HepG2 (cell line): ENCODE measurements around the gene RCN1. TPM values are rescaled to one million over a fixed set of nuclear protein-coding genes. Genes with fewer than 3 reads are reported as not detected.

ENCODE experiments used
- ATAC-seq: fragments of 200-7000 bp; cut with Tn5 transposase; 3 replicates; pipeline ENCODE4 v1.9.1; 2020; ENCODE audit warnings: mild to moderate bottlenecking, moderate library complexity
- Bru-seq: library from RNA; stranded (reverse); fragments of 400-500 nt; gene quantifications from one replicate; lab custom pipeline; 2021; lab: Mats Ljungman, UMichigan
- BruChase-seq, 2 experiments: library from RNA; stranded (reverse); fragments of 400-500 nt; gene quantifications; one replicate each; lab custom pipeline; 2021; lab: Mats Ljungman, UMichigan
- BruUV-seq: library from RNA; stranded (reverse); fragments of 400-500 nt; replicated peaks from 2 replicates; lab custom pipeline; 2021; lab: Mats Ljungman, UMichigan
- CTCF ChIA-PET: fragments of 300-600 bp; formaldehyde crosslinking; extraction: SDS; loops from one replicate; lab custom pipeline; 2021; ENCODE audit warnings: low total read pairs, inconsistent platforms, low intra/inter-chr PET ratio; lab: Yijun Ruan, JAX
- POLR2A ChIA-PET: fragments of 350-600 bp; sonication (Branson Sonifier 250); formaldehyde crosslinking; loops from one replicate; lab custom pipeline; 2020; ENCODE audit warnings: antibody characterized with exemption, inconsistent platforms; lab: Yijun Ruan, JAX
- DNase-seq: peaks from one replicate; pipeline ENCODE4 v3.0.0-alpha.2; 2015; ENCODE audit warnings: low spot score
- FAIRE-seq: peaks from 3 replicates; lab custom pipeline; 2011; peaks lifted over from hg19 to GRCh38; lab: Jason Lieb, UNC
- H2AFZ ChIP-seq: one replicate; pipeline ENCODE4 v1.6.1; 2011; ENCODE audit warnings: low read length, inconsistent platforms
- H3K27ac ChIP-seq: fragments of 300-600 bp; 3 replicates; pipeline ENCODE4 v1.8.0; 2011; ENCODE audit warnings: mixed run types, mild to moderate bottlenecking, mixed read lengths, low read length, inconsistent platforms; ENCODE audit not compliant: insufficient read depth; ENCODE audit errors: extremely low read length
- H3K27me3 ChIP-seq, 2 experiments: fragments of 200-600 bp in 1 of 2; 2 replicates in 1 of 2; 3 replicates in 1 of 2; pipeline versions ENCODE4 v1.6.0 to v1.8.0; 2011; ENCODE audit warnings: low read length in 2 of 2, mild to moderate bottlenecking in 2 of 2, moderate library complexity in 2 of 2, inconsistent platforms in 1 of 2; ENCODE audit not compliant: insufficient read depth in 2 of 2, control insufficient read depth in 1 of 2
- H3K36me3 ChIP-seq, 2 experiments: fragments of 200-600 bp in 1 of 2; replicated peaks in 1 of 2; 2 replicates in 1 of 2; 3 replicates in 1 of 2; pipeline versions ENCODE4 v1.5.1 to v1.8.0; 2011; ENCODE audit warnings: low read length in 2 of 2, inconsistent platforms in 1 of 2; ENCODE audit not compliant: insufficient read depth in 2 of 2, control insufficient read depth in 1 of 2
- H3K4me1 ChIP-seq: 2 replicates; pipeline ENCODE4 v1.5.1; 2012; ENCODE audit warnings: low read length, inconsistent platforms; ENCODE audit not compliant: insufficient read depth
- H3K4me2 ChIP-seq: 2 replicates; pipeline ENCODE4 v1.6.0; 2011; ENCODE audit warnings: low read depth, low read length, inconsistent platforms
- H3K4me3 ChIP-seq, 3 experiments: fragments of 200-600 bp in 1 of 3; sonication (generic), shearing (Covaris generic) in 1 of 3; replicated peaks in 1 of 3; 2 replicates each; pipeline ENCODE4 v1.5.1; 2011 to 2016; ENCODE audit warnings: low read length in 3 of 3, inconsistent platforms in 2 of 3, low read depth in 2 of 3, mild to moderate bottlenecking in 2 of 3, control low read depth in 1 of 3, mixed read lengths in 1 of 3; ENCODE audit not compliant: insufficient read depth in 1 of 3
- H3K79me2 ChIP-seq: one replicate; pipeline ENCODE4 v1.6.1; 2011; ENCODE audit warnings: low read length, inconsistent platforms; ENCODE audit not compliant: insufficient read depth
- H3K9ac ChIP-seq: 2 replicates; pipeline ENCODE4 v1.6.0; 2011; ENCODE audit warnings: mild to moderate bottlenecking, low read depth, low read length, inconsistent platforms; ENCODE audit not compliant: insufficient read depth
- H3K9me3 ChIP-seq: 2 replicates; pipeline ENCODE4 v1.5.1; 2012; ENCODE audit warnings: mild to moderate bottlenecking, low read length
- H4K20me1 ChIP-seq: 2 replicates; pipeline ENCODE4 v1.6.0; 2011; ENCODE audit warnings: inconsistent platforms, mild to moderate bottlenecking, low read length, moderate library complexity; ENCODE audit not compliant: insufficient read depth
- ASH2L ChIP-seq: fragments of 300-600, 200-600 bp; sonication (generic); IDR thresholded peaks from 2 replicates; pipeline ENCODE4 v1.7.0; 2017; ENCODE audit warnings: low read depth, mild to moderate bottlenecking, moderate library complexity, mixed read lengths, low read length; ENCODE audit not compliant: insufficient read length
- ATF7-NPFF ChIP-seq: sonication (generic); formaldehyde crosslinking; IDR thresholded peaks from 2 replicates; pipeline ENCODE4 v1.8.1; 2023; ENCODE audit warnings: mild to moderate bottlenecking, low read depth, missing genetic modification reagents, moderate library complexity
- KDM2A ChIP-seq: sonication (generic); formaldehyde crosslinking; IDR thresholded peaks from 2 replicates; pipeline ENCODE4 v1.4.0; 2020; ENCODE audit warnings: low read depth, missing genetic modification reagents, borderline replicate concordance
- MXD1 ChIP-seq: sonication (generic); formaldehyde crosslinking; IDR thresholded peaks from 2 replicates; pipeline ENCODE4 v1.4.0; 2020; ENCODE audit warnings: mild to moderate bottlenecking, missing genetic modification reagents
- TBL1XR1 ChIP-seq: fragments of 150-350 bp; IDR thresholded peaks from 2 replicates; pipeline ENCODE4 v1.6.1; 2014; ENCODE audit warnings: borderline replicate concordance, low read length; ENCODE audit not compliant: partially characterized antibody
- ZNF451 ChIP-seq: sonication (generic); formaldehyde crosslinking; IDR thresholded peaks from 2 replicates; pipeline ENCODE4 v1.5.0; 2020; ENCODE audit warnings: mild to moderate bottlenecking, missing genetic modification reagents
- ZSCAN21 ChIP-seq: sonication (generic); formaldehyde crosslinking; IDR thresholded peaks from 2 replicates; pipeline ENCODE4 v1.8.0; 2022; ENCODE audit warnings: mild to moderate bottlenecking, missing genetic modification reagents, moderate library complexity, borderline replicate concordance
- WGBS: methylation state at CpG from one replicate; pipeline ENCODE4 v1.1.6; 2017; ENCODE audit warnings: low lambda C conversion rate; 5-methylcytosine and 5-hydroxymethylcytosine counted together
- in situ Hi-C: cut with HindIII; loops from 2 replicates; pipeline ENCODE4 v1.10.0; 2017; ENCODE audit warnings: low pct_unique_long_range_greater_than_20kb; ENCODE audit not compliant: extremely low pct_ligation_motif_present
- intact Hi-C: fragments of 100-400 bp; cut with micrococcal nuclease; formaldehyde crosslinking; loops from one replicate; pipeline ENCODE4 v1.10.0; 2022; ENCODE audit not compliant: unreplicated experiment
- long read RNA-seq, 2 experiments: library from RNA in 1 of 2; library from polyadenylated mRNA in 1 of 2; stranded (forward) in 1 of 2; unstranded in 1 of 2; transcript quantifications; one replicate each; pipeline ENCODE4 v2.0.0, GENCODE V29; 2019 to 2022
- polyA minus RNA-seq, 3 experiments: library from RNA; depleted of rRNA, polyadenylated mRNA; stranded (reverse); fragments of >200 nt; gene quantifications; 2 replicates each; pipeline ENCODE4 v1.2.3, GENCODE V29; 2011; ENCODE audit warnings: low replicate concordance in 1 of 3
- polyA plus RNA-seq, 8 experiments: library from polyadenylated mRNA; depleted of rRNA in 3 of 8; stranded (reverse) in 7 of 8; unstranded in 1 of 8; fragments of >200 nt; fragmentation: Illumina TruSeq in 4 of 8; extraction: Trizol in 4 of 8; gene quantifications; 2 replicates each; pipeline versions ENCODE4 v1.2.1 to v1.2.3, GENCODE V29; 2011 to 2016; ENCODE audit warnings: low read depth in 4 of 8, missing spikeins in 1 of 8, mixed read lengths in 1 of 8; ENCODE audit not compliant: insufficient read depth in 1 of 8
- total RNA-seq, 5 experiments: library from RNA; depleted of rRNA; stranded (reverse); fragments of >200 nt; fragmentation: Illumina TruSeq; extraction: Trizol; gene quantifications; 2 replicates each; pipeline ENCODE4 v1.2.3, GENCODE V29; 2016; ENCODE audit warnings: low read depth in 1 of 5
- TF ChIP-seq, protein P1 (sequence below): sonication (generic); formaldehyde crosslinking; IDR thresholded peaks from 2 replicates; pipeline ENCODE4 v1.4.0; 2020; ENCODE audit warnings: missing genetic modification reagents
- TF ChIP-seq, protein P2 (sequence below): sonication (generic); formaldehyde crosslinking; IDR thresholded peaks from 2 replicates; pipeline ENCODE4 v1.4.0; 2020; ENCODE audit warnings: mild to moderate bottlenecking, missing genetic modification reagents

RCN1 gene
- 14.7 and 28.5 TPM in 2 replicates for total RNA-seq (2016; rRNA removed; fragmentation: Illumina TruSeq; extraction: Trizol)
- total RNA-seq (2016; cell fraction: cytosol; rRNA removed; fragmentation: Illumina TruSeq; extraction: Trizol; ENCODE audit: low read depth) = 6.8 and 7.7 TPM in 2 replicates
- 14.2 and 26.1 TPM in 2 replicates for total RNA-seq (2016; cell fraction: insoluble cytoplasmic fraction; rRNA removed; fragmentation: Illumina TruSeq; extraction: Trizol)
- total RNA-seq (2016; cell fraction: membrane; rRNA removed; fragmentation: Illumina TruSeq; extraction: Trizol) = 15.0 and 16.9 TPM in 2 replicates
- total RNA-seq (2016; cell fraction: nucleus; rRNA removed; fragmentation: Illumina TruSeq; extraction: Trizol) = 31.1 and 36.5 TPM in 2 replicates
- polyA plus RNA-seq (2011; rRNA removed) = 21.9 and 22.0 TPM in 2 replicates
- polyA plus RNA-seq (2011; cell fraction: cytosol; rRNA removed) = 13.1 and 18.6 TPM in 2 replicates
- polyA plus RNA-seq (2011; cell fraction: nucleus; rRNA removed) = 13.9 and 19.0 TPM in 2 replicates
- 20.0 and 36.5 TPM in 2 replicates for polyA plus RNA-seq (2012)
- polyA plus RNA-seq (2016; cell fraction: cytosol; fragmentation: Illumina TruSeq; extraction: Trizol; ENCODE audit: low read depth) = 10.1 and 12.3 TPM in 2 replicates
- 24.9 and 25.0 TPM in 2 replicates for polyA plus RNA-seq (2016; cell fraction: insoluble cytoplasmic fraction; fragmentation: Illumina TruSeq; extraction: Trizol; ENCODE audit: low read depth)
- polyA plus RNA-seq (2016; cell fraction: membrane; fragmentation: Illumina TruSeq; extraction: Trizol; ENCODE audit: low read depth) = 19.5 and 23.7 TPM in 2 replicates
- 72.9 and 82.2 TPM in 2 replicates for polyA plus RNA-seq (2016; cell fraction: nucleus; fragmentation: Illumina TruSeq; extraction: Trizol; ENCODE audit: insufficient read depth, low read depth)
- 7.9 and 62.4 TPM in 2 replicates for polyA minus RNA-seq (2011; rRNA and poly(A)+ RNA removed; ENCODE audit: low replicate concordance)
- 15.3 and 17.1 TPM in 2 replicates for polyA minus RNA-seq (2011; cell fraction: cytosol; rRNA and poly(A)+ RNA removed)
- 18.0 and 23.4 TPM in 2 replicates for polyA minus RNA-seq (2011; cell fraction: nucleus; rRNA and poly(A)+ RNA removed)
- percentile 91 among the genes with signal in this experiment for Bru-seq, nascent RNA
- percentile 99 among the genes with signal in this experiment for BruChase-seq, experiment 1, labeled RNA remaining after a 6-hour chase
- percentile 97 among the genes with signal in this experiment for BruChase-seq, experiment 2, labeled RNA remaining after a 2-hour chase
- long read RNA-seq, experiment 1, transcript RCN1-201 (6 exons, 2,572 nt) = major isoform, 75 of 79 reads
- long read RNA-seq, experiment 1, partial matches to known transcripts = 2 of 79 reads
- long read RNA-seq, experiment 1, other reads (novel, unspliced or antisense) = 0 of 79 reads
- long read RNA-seq, experiment 2, transcript RCN1-207 (5 exons, 2,416 nt) = minor isoform, 7 of 314 reads
- long read RNA-seq, experiment 2, transcript RCN1-201 (6 exons, 2,572 nt) = major isoform, 142 of 314 reads
- long read RNA-seq, experiment 2, partial matches to known transcripts = 160 of 314 reads
- long read RNA-seq, experiment 2, other reads (novel, unspliced or antisense) = 3 of 314 reads

DNA sequence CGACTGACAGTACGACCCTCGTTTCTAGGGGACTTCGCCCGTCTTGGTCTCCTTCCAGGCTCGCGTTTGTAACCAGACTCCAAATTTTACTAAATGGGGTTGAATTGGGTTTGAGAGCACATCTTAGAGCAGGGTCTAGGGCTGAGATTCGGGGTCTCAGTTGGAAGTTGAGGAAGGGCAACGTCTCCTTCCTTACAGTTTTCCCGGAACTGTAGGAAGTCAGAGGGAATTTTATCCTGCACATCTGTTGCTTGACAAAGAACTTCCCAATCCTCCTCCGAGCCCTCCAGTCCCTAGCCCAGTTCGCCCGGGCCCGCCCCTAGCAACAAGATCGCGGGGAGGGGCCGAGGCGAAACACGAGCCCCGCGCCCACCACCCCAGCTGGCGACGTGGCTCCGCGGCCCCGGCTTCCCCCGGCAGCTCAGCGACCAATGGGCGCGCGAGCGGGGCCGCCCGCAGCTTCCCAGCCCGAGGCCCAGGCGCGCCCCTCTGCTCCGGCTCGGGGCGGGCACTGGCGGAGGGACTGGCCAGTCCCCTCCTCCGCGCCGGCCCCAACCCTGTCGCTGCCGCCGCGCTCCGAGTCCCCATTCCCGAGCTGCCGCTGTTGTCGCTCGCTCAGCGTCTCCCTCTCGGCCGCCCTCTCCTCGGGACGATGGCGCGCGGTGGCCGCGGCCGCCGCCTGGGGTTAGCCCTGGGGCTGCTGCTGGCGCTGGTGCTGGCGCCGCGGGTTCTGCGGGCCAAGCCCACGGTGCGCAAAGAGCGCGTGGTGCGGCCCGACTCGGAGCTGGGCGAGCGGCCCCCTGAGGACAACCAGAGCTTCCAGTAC lies at the start of gene RCN1:
TSS of gene RCN1 (plus strand) at position 530 of the 826 bp plus-strand sequence. CDS start at position 653, 123 bp downstream.
- Histone ChIP-seq H3K4me3 (peak within 1 kb of the TSS; percentile 58 to 70 (median 62)), H2AFZ (no peak within 1 kb of the TSS), H3K4me1 (peaks cover 28% of the 10 kb centered on the region), H3K27ac (no peak within 1 kb of the TSS), H3K9ac (peak within 1 kb of the TSS; percentile 68), H3K79me2 (no peaks in the 10 kb centered on the region), H3K27me3 (peaks cover 0 to 40% of the 10 kb centered on the region in 2 experiments; a peak in 4 of 5 replicates), H3K9me3 (no peaks in the 10 kb centered on the region), H4K20me1 (peaks cover 7% of the 10 kb centered on the region), H3K36me3 (no peaks in the 10 kb centered on the region), H3K4me2 (peak within 1 kb of the TSS; percentile 81)
- CTCF ChIA-PET = no interaction called here
- DNase-seq (peak; percentile 13), ATAC-seq (peak; percentile 94), FAIRE-seq (no peak)
- intact Hi-C loops = loop anchor here (5.0 kb wide), 1 partner anchor 947 kb away; the partner anchor contains the start of gene TCP11L1
- BruUV-seq = TSS peak; percentile 83
- POLR2A ChIA-PET = interaction anchor here (0.7 to 1.6 kb wide), 2 partner anchors 12 to 27 kb away, joined by 3 to 12 read pairs; no protein-coding TSS in a partner anchor
- whole genome bisulfite sequencing = 29% methylated on average over 12 of the region's 79 CpGs
- in situ Hi-C loops = no loop called here
- TF ChIP-seq ZSCAN21 (CRISPR knock-in tag) (peak; percentile 82; the same call in 1 of the 2 replicates), MXD1 (CRISPR knock-in tag) (no peak), ZNF451 (CRISPR knock-in tag) (0 out of 2 replicates have a peak, but pooled peaks have one; percentile 23), TBL1XR1 (no peak), ATF7-NPFF (CRISPR knock-in tag) (0 out of 2 replicates have a peak, but pooled peaks have one; percentile 52), ASH2L (peak; percentile 71), KDM2A (CRISPR knock-in tag) (0 out of 2 replicates have a peak, but pooled peaks have one; percentile 42)
- TF ChIP-seq, protein P1, sequence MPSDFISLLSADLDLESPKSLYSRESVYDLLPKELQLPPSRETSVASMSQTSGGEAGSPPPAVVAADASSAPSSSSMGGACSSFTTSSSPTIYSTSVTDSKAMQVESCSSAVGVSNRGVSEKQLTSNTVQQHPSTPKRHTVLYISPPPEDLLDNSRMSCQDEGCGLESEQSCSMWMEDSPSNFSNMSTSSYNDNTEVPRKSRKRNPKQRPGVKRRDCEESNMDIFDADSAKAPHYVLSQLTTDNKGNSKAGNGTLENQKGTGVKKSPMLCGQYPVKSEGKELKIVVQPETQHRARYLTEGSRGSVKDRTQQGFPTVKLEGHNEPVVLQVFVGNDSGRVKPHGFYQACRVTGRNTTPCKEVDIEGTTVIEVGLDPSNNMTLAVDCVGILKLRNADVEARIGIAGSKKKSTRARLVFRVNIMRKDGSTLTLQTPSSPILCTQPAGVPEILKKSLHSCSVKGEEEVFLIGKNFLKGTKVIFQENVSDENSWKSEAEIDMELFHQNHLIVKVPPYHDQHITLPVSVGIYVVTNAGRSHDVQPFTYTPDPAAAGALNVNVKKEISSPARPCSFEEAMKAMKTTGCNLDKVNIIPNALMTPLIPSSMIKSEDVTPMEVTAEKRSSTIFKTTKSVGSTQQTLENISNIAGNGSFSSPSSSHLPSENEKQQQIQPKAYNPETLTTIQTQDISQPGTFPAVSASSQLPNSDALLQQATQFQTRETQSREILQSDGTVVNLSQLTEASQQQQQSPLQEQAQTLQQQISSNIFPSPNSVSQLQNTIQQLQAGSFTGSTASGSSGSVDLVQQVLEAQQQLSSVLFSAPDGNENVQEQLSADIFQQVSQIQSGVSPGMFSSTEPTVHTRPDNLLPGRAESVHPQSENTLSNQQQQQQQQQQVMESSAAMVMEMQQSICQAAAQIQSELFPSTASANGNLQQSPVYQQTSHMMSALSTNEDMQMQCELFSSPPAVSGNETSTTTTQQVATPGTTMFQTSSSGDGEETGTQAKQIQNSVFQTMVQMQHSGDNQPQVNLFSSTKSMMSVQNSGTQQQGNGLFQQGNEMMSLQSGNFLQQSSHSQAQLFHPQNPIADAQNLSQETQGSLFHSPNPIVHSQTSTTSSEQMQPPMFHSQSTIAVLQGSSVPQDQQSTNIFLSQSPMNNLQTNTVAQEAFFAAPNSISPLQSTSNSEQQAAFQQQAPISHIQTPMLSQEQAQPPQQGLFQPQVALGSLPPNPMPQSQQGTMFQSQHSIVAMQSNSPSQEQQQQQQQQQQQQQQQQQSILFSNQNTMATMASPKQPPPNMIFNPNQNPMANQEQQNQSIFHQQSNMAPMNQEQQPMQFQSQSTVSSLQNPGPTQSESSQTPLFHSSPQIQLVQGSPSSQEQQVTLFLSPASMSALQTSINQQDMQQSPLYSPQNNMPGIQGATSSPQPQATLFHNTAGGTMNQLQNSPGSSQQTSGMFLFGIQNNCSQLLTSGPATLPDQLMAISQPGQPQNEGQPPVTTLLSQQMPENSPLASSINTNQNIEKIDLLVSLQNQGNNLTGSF (CRISPR knock-in tag) = no peak
- TF ChIP-seq, protein P2, sequence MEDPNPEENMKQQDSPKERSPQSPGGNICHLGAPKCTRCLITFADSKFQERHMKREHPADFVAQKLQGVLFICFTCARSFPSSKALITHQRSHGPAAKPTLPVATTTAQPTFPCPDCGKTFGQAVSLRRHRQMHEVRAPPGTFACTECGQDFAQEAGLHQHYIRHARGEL (CRISPR knock-in tag) = no peak
